GM21381 (cell line): Measurements from ENCODE around the gene THTPA.

Experiments used
- ATAC-seq: cut with Tn5 transposase; IDR thresholded peaks from one replicate; pipeline ENCODE4 v1.9.1; 2021; ENCODE audit warnings: mild to moderate bottlenecking, moderate library complexity; ENCODE audit not compliant: unreplicated experiment

The THTPA gene

GRCh38 chr14:23566778-23567185 lies 10.7 kb downstream of the THTPA start:
- ATAC-seq = no peak

- peak; percentile 84 for ATAC-seq
These were observed 11.3 kb downstream of the THTPA start, which contains the start of gene AP1G2 for GRCh38 chr14:23567186-23568020. Gene AP1G2, minus strand, starts transcription at chr14:23567791. Its CDS starts 477 bp downstream, at chr14:23567314.

- no peak for ATAC-seq
These were observed 12.0 kb downstream of the THTPA start for GRCh38 chr14:23568021-23568599.

- ATAC-seq = no peak
These were observed 12.7 kb downstream of the THTPA start for GRCh38 chr14:23568600-23569331.

- no peak for ATAC-seq
These were observed 13.5 kb downstream of the THTPA start for GRCh38 chr14:23569443-23570151.

- no peak for ATAC-seq
These were observed 14.9 kb downstream of the THTPA start for GRCh38 chr14:23570806-23571483.

GRCh38 chr14:23571701-23572523 lies 15.8 kb downstream of the THTPA start:
- no peak for ATAC-seq

- no peak for ATAC-seq
These were observed 16.4 kb downstream of the THTPA start for GRCh38 chr14:23572524-23572828.

GRCh38 chr14:23572836-23573235 lies 16.8 kb downstream of the THTPA start:
- no peak for ATAC-seq

GRCh38 chr14:23573384-23574015 lies 17.4 kb downstream of the THTPA start:
- no peak for ATAC-seq

GRCh38 chr14:23577004-23577681 lies 21.1 kb downstream of the THTPA start:
- no peak for ATAC-seq

- ATAC-seq = no peak
These were observed 21.8 kb downstream of the THTPA start for GRCh38 chr14:23577710-23578392.

- ATAC-seq = no peak
These were observed 22.7 kb downstream of the THTPA start, which contains the start of gene JPH4 for GRCh38 chr14:23578560-23579310. Gene JPH4, minus strand, starts transcription at chr14:23578790. Its CDS starts 1,337 bp downstream, at chr14:23577453.

GRCh38 chr14:23579311-23579630 lies 23.2 kb downstream of the THTPA start:
- no peak for ATAC-seq

GRCh38 chr14:23579739-23580138 lies 23.7 kb downstream of the THTPA start:
- no peak for ATAC-seq

GRCh38 chr14:23580152-23580926 lies 24.3 kb downstream of the THTPA start:
- no peak for ATAC-seq

GRCh38 chr14:23580948-23581281 lies 24.8 kb downstream of the THTPA start:
- ATAC-seq = no peak
